Measurements from ENCODE around the gene DAB2. TPM values are rescaled to one million over a fixed set of nuclear protein-coding genes. Genes with fewer than 3 reads are reported as not detected.

Gene DAB2
- total RNA-seq, 4 donors from 2014 or later, result 22.9 to 57.4 (median 54.6) TPM

- H3K27ac ChIP-seq, result no peak overlapping the region
These were observed 29.8 kb downstream of the DAB2 start for GRCh38 chr5:39394946-39395345.

GRCh38 chr5:39390945-39391344 lies 33.8 kb downstream of the DAB2 start:
- H3K27me3 ChIP-seq, result no peaks in the 10 kb centered on the region
- no peak overlapping the region for H3K27ac ChIP-seq
- intact Hi-C loops (cut with DNase I), result no loop called here
- H3K36me3 ChIP-seq, result peaks cover 4 to 38% of the 10 kb centered on the region in 2 donors
- WGBS, 2 donors, result 95% methylated on average over 3 of the region's 3 CpGs
- H3K9me3 ChIP-seq, result no peaks in the 10 kb centered on the region
- TF ChIP-seq CTCF (IDR thresholded peaks at IDR 0.05) (no peak), POLR2A (IDR thresholded peaks at IDR 0.05) (no peak)
- no peak for DNase-seq
- no peaks in the 10 kb centered on the region for H3K4me1 ChIP-seq
- H3K4me3 ChIP-seq (replicated peaks in 1 of 3), result no peak overlapping the region

More at GRCh38 chr5:39394946-39395345, 29.8 kb downstream of the DAB2 start:
- H3K4me3 ChIP-seq (replicated peaks in 1 of 3), result no peak overlapping the region
- intact Hi-C loops (cut with DNase I), result no loop called here
- no peak for DNase-seq
- TF ChIP-seq CTCF (IDR thresholded peaks at IDR 0.05), result no peak
- TF ChIP-seq POLR2A (IDR thresholded peaks at IDR 0.05), result no peak
- H3K4me1 ChIP-seq, result peaks cover 3 to 11% of the 10 kb centered on the region in 2 donors
- H3K27me3 ChIP-seq, result no peaks in the 10 kb centered on the region
- H3K9me3 ChIP-seq, result no peaks in the 10 kb centered on the region
- 61 to 67% methylated on average over 3 of the region's 3 CpGs for WGBS, 2 donors
- peaks cover 4 to 28% of the 10 kb centered on the region in 2 donors for H3K36me3 ChIP-seq

GRCh38 chr5:39387293-39387692 lies 37.5 kb downstream of the DAB2 start:
- no peak overlapping the region for H3K4me3 ChIP-seq (replicated peaks in 1 of 3)
- peaks cover 0 to 37% of the 10 kb centered on the region in 2 donors for H3K36me3 ChIP-seq
- intact Hi-C loops (cut with DNase I), result no loop called here
- H3K27ac ChIP-seq, result no peak overlapping the region
- DNase-seq, result no peak
- TF ChIP-seq CTCF (IDR thresholded peaks at IDR 0.05) (no peak), POLR2A (IDR thresholded peaks at IDR 0.05) (no peak)
- 89 to 93% methylated on average over 2 of the region's 2 CpGs for WGBS, 2 donors
- no peaks in the 10 kb centered on the region for H3K9me3 ChIP-seq
- no peaks in the 10 kb centered on the region for H3K4me1 ChIP-seq
- no peaks in the 10 kb centered on the region for H3K27me3 ChIP-seq

- no peak overlapping the region for H3K27ac ChIP-seq
- 86 to 93% methylated on average over 1 of the region's 1 CpG for WGBS, 2 donors
- no peaks in the 10 kb centered on the region for H3K9me3 ChIP-seq
- no peaks in the 10 kb centered on the region for H3K27me3 ChIP-seq
- TF ChIP-seq CTCF (IDR thresholded peaks at IDR 0.05) (no peak), POLR2A (IDR thresholded peaks at IDR 0.05) (no peak)
- intact Hi-C loops (cut with DNase I), result no loop called here
- no peaks in the 10 kb centered on the region for H3K4me1 ChIP-seq
- H3K36me3 ChIP-seq, result peaks cover 0 to 20% of the 10 kb centered on the region in 2 donors
- DNase-seq, result no peak
- H3K4me3 ChIP-seq (replicated peaks in 1 of 3), result no peak overlapping the region
These were observed 40.5 kb downstream of the DAB2 start for GRCh38 chr5:39384271-39384670.

GRCh38 chr5:39381376-39381775 lies 43.4 kb downstream of the DAB2 start:
- TF ChIP-seq POLR2A (IDR thresholded peaks at IDR 0.05) (no peak), CTCF (IDR thresholded peaks at IDR 0.05) (no peak)
- peaks cover 0 to 12% of the 10 kb centered on the region in 2 donors for H3K36me3 ChIP-seq
- no peaks in the 10 kb centered on the region for H3K9me3 ChIP-seq
- no peak for DNase-seq
- intact Hi-C loops (cut with DNase I), result no loop called here
- no peak overlapping the region for H3K4me3 ChIP-seq (replicated peaks in 1 of 3)
- H3K27me3 ChIP-seq, result no peaks in the 10 kb centered on the region
- H3K4me1 ChIP-seq, result no peaks in the 10 kb centered on the region
- H3K27ac ChIP-seq, result no peak overlapping the region
- WGBS, 2 donors, result 91 to 96% methylated on average over 3 of the region's 3 CpGs

Measured in thyroid gland (tissue), 4 donors.